ENCODE data around the gene UBE2L3. TPM values are rescaled to one million over a fixed set of nuclear protein-coding genes. Genes with fewer than 3 reads are reported as not detected.
A peak's percentile ranks its signal among the peaks of the same experiment; 100 is the strongest.

UBE2L3 gene
- total and polyA plus RNA-seq, 2 of the 13 experiments (the other 11 are each of a cell fraction or from before 2014, with no cell fraction given): 30.2 to 58.1 TPM

- TF ChIP-seq ZNF225 (CRISPR knock-in tag; IDR thresholded peaks at IDR 0.05): no peak; the same call in 1 of the 2 replicates
- no peak for TF ChIP-seq ZSCAN29 (CRISPR knock-in tag; conservative IDR thresholded peaks at IDR 0.05)
- TF ChIP-seq HIC2 (CRISPR knock-in tag; IDR thresholded peaks at IDR 0.05; ENCODE audit: low read depth): peak; percentile 35; the same call in 1 of the 2 replicates
- TF ChIP-seq UBTF (CRISPR knock-in tag; IDR thresholded peaks at IDR 0.05): peak; percentile 95
- TF ChIP-seq CEBPB (IDR thresholded peaks at IDR 0.05; ENCODE audit: borderline replicate concordance, low read depth, low read length): no peak
- TF ChIP-seq CCAR2 (optimal IDR thresholded peaks at IDR 0.05; ENCODE audit: low read depth, low read length): no peak
- no peak for TF ChIP-seq USF2 (IDR thresholded peaks at IDR 0.05; ENCODE audit: low read depth, low read length)
- no peak for TF ChIP-seq USF2 (CRISPR knock-in tag; IDR thresholded peaks at IDR 0.05; ENCODE audit: borderline replicate concordance)
- TF ChIP-seq ZZZ3 (CRISPR knock-in tag; IDR thresholded peaks at IDR 0.05; ENCODE audit: borderline replicate concordance): peak; percentile 24; the same call in 1 of the 2 replicates
- peak; percentile 84 for TF ChIP-seq ZNF224 (CRISPR knock-in tag; IDR thresholded peaks at IDR 0.05)
- TF ChIP-seq EHMT2 (IDR thresholded peaks at IDR 0.05; ENCODE audit: borderline replicate concordance, low read depth, low read length): no peak
- TF ChIP-seq ZNF558 (CRISPR knock-in tag; IDR thresholded peaks at IDR 0.05; ENCODE audit: borderline replicate concordance): peak; percentile 92; the same call in 1 of the 2 replicates
- TF ChIP-seq ZNF775 (CRISPR knock-in tag; IDR thresholded peaks at IDR 0.05; ENCODE audit: borderline replicate concordance): no peak; the same call in 1 of the 2 replicates
- peak; percentile 77 for TF ChIP-seq CBX1 (IDR thresholded peaks at IDR 0.05; ENCODE audit: low read depth)
- TF ChIP-seq ZNF589 (CRISPR knock-in tag; conservative IDR thresholded peaks at IDR 0.05): no peak
- TF ChIP-seq ATRX (CRISPR knock-in tag; IDR thresholded peaks at IDR 0.05; ENCODE audit: borderline replicate concordance): no peak
- no peak; the same call in 1 of the 2 replicates for TF ChIP-seq HMG20B (CRISPR knock-in tag; conservative IDR thresholded peaks at IDR 0.05)
- no peak; the same call in none of the 2 replicates for TF ChIP-seq ZNF350 (CRISPR knock-in tag; IDR thresholded peaks at IDR 0.05; ENCODE audit: borderline replicate concordance, low read depth)
- peak; percentile 30 for TF ChIP-seq PPARG (CRISPR knock-in tag; conservative IDR thresholded peaks at IDR 0.05)
- TF ChIP-seq ZNF546 (CRISPR knock-in tag; conservative IDR thresholded peaks at IDR 0.05): peak; percentile 94
- peak; percentile 81 for TF ChIP-seq ISX (CRISPR knock-in tag; conservative IDR thresholded peaks at IDR 0.05)
Measured at GRCh38 chr22:21567456-21568346, at the start of gene UBE2L3 (continued).
